Measurements from ENCODE around the gene RALGPS1.

- TF ChIP-seq BHLHE40 (IDR thresholded peaks at IDR 0.05; ENCODE audit: borderline replicate concordance) (no peak), SP1 (IDR thresholded peaks at IDR 0.05) (no peak), ELF4 (IDR thresholded peaks at IDR 0.05) (no peak), FOXK2 (IDR thresholded peaks at IDR 0.05) (no peak), CTBP1 (IDR thresholded peaks at IDR 0.05; ENCODE audit: borderline replicate concordance) (no peak), HDGF (IDR thresholded peaks at IDR 0.05; ENCODE audit: borderline replicate concordance) (no peak), L3MBTL2 (conservative IDR thresholded peaks at IDR 0.05) (no peak), PKNOX1 (IDR thresholded peaks at IDR 0.05) (no peak), FOXM1 (IDR thresholded peaks at IDR 0.05; ENCODE audit: borderline replicate concordance) (no peak), SUZ12 (IDR thresholded peaks at IDR 0.05) (no peak), FOXA1 (IDR thresholded peaks at IDR 0.05) (no peak)
Observed at GRCh38 chr9:127197186-127197860, 282.7 kb downstream of the RALGPS1 start.

Data from HEK293T (cell line).